LNCaP clone FGC (cell line): Measurements from ENCODE around the gene AMOT.

ENCODE experiments used
- DNase-seq: peaks from one replicate; pipeline ENCODE4 v3.0.0-alpha.2; 2011; ENCODE audit warnings: low read depth
- H3K4me3 ChIP-seq: 2 replicates; pipeline ENCODE4 v1.5.1; 2011; ENCODE audit warnings: mild to moderate bottlenecking, low read depth, low read length, control low read depth
- CTCF ChIP-seq: IDR thresholded peaks from 2 replicates; pipeline ENCODE4 v1.5.1; 2012; ENCODE audit warnings: mild to moderate bottlenecking; ENCODE audit not compliant: control insufficient read depth, insufficient read depth; ENCODE audit errors: extremely low read depth

AMOT gene

GRCh38 chrX:112735147-112735546, 105.5 kb downstream of the AMOT start:
- no peak for DNase-seq

GRCh38 chrX:112734290-112734689, 106.3 kb downstream of the AMOT start:
- TF ChIP-seq CTCF = no peak
- no peak overlapping the region for H3K4me3 ChIP-seq
- DNase-seq = no peak

More at GRCh38 chrX:112735147-112735546, 105.5 kb downstream of the AMOT start:
- no peak overlapping the region for H3K4me3 ChIP-seq
- no peak for TF ChIP-seq CTCF

- DNase-seq = no peak
- TF ChIP-seq CTCF = peak; percentile 28
- no peak overlapping the region for H3K4me3 ChIP-seq
Measured at GRCh38 chrX:112731793-112732192, 108.8 kb downstream of the AMOT start.
